ENCODE results near the gene PRELID2.

DNA sequence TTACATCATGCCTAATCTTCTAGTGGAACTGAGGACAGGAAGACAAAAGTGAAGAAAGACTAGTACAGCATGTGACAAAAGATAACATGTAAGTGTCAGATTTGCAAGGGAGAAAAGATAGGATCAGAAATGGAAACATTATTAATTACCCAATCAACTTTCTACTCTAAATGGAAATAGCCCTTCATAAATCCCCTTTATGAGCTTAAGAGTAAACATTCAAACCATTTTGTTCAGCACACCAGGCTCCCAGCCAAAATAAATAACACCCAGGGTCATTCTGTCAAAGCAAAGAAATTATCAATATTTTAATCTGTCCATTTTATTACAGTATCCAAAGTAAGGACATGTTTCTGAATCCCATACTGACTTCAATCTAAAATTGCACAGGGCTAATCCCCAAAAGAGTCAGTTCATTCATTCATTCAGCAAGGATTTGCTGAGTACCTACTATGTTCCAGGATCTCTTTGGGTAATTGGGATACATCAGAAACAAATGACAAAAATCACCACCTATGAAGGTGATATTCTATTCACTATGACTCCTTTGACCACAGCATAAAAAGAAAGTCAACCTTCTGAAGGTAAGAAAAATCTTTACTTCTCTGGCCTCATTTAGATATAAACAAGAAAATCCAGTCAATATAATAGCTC lies 5.3 kb downstream of the PRELID2 start:
- TF ChIP-seq EP300 (IDR thresholded peaks at IDR 0.05; ENCODE audit: borderline replicate concordance in 1 of 2, low read depth in 1 of 2, low read length in 1 of 2) (no peak), POLR2AphosphoS5 (IDR thresholded peaks at IDR 0.05; ENCODE audit: low read depth, low read length) (no peak), TAF1 (IDR thresholded peaks at IDR 0.05; ENCODE audit: borderline replicate concordance, low read depth, low read length) (no peak), TCF12 (IDR thresholded peaks at IDR 0.05) (no peak), MXI1 (IDR thresholded peaks at IDR 0.05; ENCODE audit: low read depth, low read length) (no peak), ELF1 (IDR thresholded peaks at IDR 0.05) (no peak), RAD21 (IDR thresholded peaks at IDR 0.05; ENCODE audit: low read length) (no peak), CTCF (IDR thresholded peaks at IDR 0.05) (no peak), GATA2 (CRISPR knock-in tag; IDR thresholded peaks at IDR 0.05) (no peak), EZH2phosphoT487 (IDR thresholded peaks at IDR 0.05; ENCODE audit: borderline replicate concordance, low read depth) (no peak), YY1 (IDR thresholded peaks at IDR 0.05; ENCODE audit: low read depth) (no peak), GABPA (IDR thresholded peaks at IDR 0.05; ENCODE audit: low read depth) (no peak), MEF2A (IDR thresholded peaks at IDR 0.05; ENCODE audit: borderline replicate concordance, low read depth) (no peak)

Measured in SK-N-SH (cell line).